Heart left ventricle (tissue), 13 donors: ENCODE results near the gene REG3A.

Source experiments
- CTCF ChIP-seq, 12 donors: fragments of 200-600 bp; sonication (generic) in 4 of 12; IDR thresholded peaks; one replicate each; pipeline versions ENCODE4 v1.5.0 to v1.8.0; 2018 to 2022; ENCODE audit warnings: antibody characterized with exemption in 12 of 12, mild to moderate bottlenecking in 5 of 12
- POLR2A ChIP-seq, 2 donors: fragments of 450-650 bp; IDR thresholded peaks; one replicate each; pipeline ENCODE4 v1.6.1; 2017; ENCODE audit warnings: antibody characterized with exemption in 2 of 2, mild to moderate bottlenecking in 2 of 2, moderate library complexity in 2 of 2
- donor health status: ischemic (EF 13 %, LVEDD 7.1; RV severe dilation, severe dysfunction).
- donor health status: DM: no; HTN: yes; CAD: no.
- donor health status: DM: no; HTN: no; CAD: no.
- donor health status: ischemic (EF 25% LVEDD 6.9; RV normal size, moderate dysfunction).
- donor health status: ischemic (EF 25% LVEDD 5.7; RV mildly dilated, moderate dysfunction).
- donor health status: ischemic (EF 35%, LVEDD 5.7; RV mildly dilated, moderate dysfunction).
- donor health status: nonischemic (EF 11% LVEDD 7.7; RV severe dilation, severe dysfunction).
- donor health status: DM: yes; HTN: yes; CAD: no.
- donor health status: PGD.
- donor health status: ischemic (EF 29% LVEDD 5.4; RV normal size, mild dysfunction).
- donor health status: nonischemic (EF 23%, LVEDD 6.1; RV moderate dilation, normal function).

- no peak for TF ChIP-seq CTCF (IDR thresholded peaks at IDR 0.05)
- TF ChIP-seq POLR2A (IDR thresholded peaks at IDR 0.05): no peak
Measured at GRCh38 chr2:79116997-79117928, 42.3 kb downstream of the REG3A start.
